Thymus (tissue), 11 donors: Measurements from ENCODE around the gene GATAD2A. TPM values are rescaled to one million over a fixed set of nuclear protein-coding genes. Genes with fewer than 3 reads are reported as not detected.

Experiments used
- DNase-seq, 9 donors: peaks; one replicate each; pipeline ENCODE4 v3.0.0-alpha.2; 2013; ENCODE audit warnings: low spot score in 9 of 9, low read depth in 6 of 9, missing footprints in 1 of 9
- H3K27ac ChIP-seq, 2 donors: one replicate each; pipeline ENCODE4 v1.5.1; 2013; ENCODE audit warnings: control low read depth in 1 of 2, low read depth in 1 of 2, low read length in 1 of 2, mild to moderate bottlenecking in 1 of 2, moderate library complexity in 1 of 2
- H3K27me3 ChIP-seq, 2 donors: one replicate each; pipeline ENCODE4 v1.5.1; 2013; ENCODE audit warnings: low read length in 1 of 2; ENCODE audit not compliant: control insufficient read depth in 2 of 2, insufficient read depth in 1 of 2
- H3K36me3 ChIP-seq, 2 donors: one replicate each; pipeline ENCODE4 v1.5.1; 2013; ENCODE audit warnings: low read length in 1 of 2, mild to moderate bottlenecking in 1 of 2, moderate library complexity in 1 of 2; ENCODE audit not compliant: control insufficient read depth in 2 of 2, insufficient read depth in 2 of 2
- H3K4me1 ChIP-seq, 2 donors: one replicate each; pipeline ENCODE4 v1.5.1; 2013; ENCODE audit warnings: low read length in 2 of 2; ENCODE audit not compliant: control insufficient read depth in 2 of 2, insufficient read depth in 2 of 2
- H3K4me3 ChIP-seq, 2 donors: one replicate each; pipeline ENCODE4 v1.5.1; 2013; ENCODE audit warnings: low read length in 2 of 2, control low read depth in 1 of 2, mild to moderate bottlenecking in 1 of 2
- H3K9me3 ChIP-seq, 2 donors: one replicate each; pipeline ENCODE4 v1.5.1; 2013; ENCODE audit warnings: low read length in 1 of 2, mild to moderate bottlenecking in 1 of 2; ENCODE audit not compliant: control insufficient read depth in 2 of 2, insufficient read depth in 1 of 2
- WGBS: extraction: QIAGEN DNeasy Blood & Tissue Kit; methylation state at CpG from one replicate; pipeline ENCODE4 v1.1.7; 2013; 5-methylcytosine and 5-hydroxymethylcytosine counted together
- polyA plus RNA-seq: library from polyadenylated mRNA; stranded (reverse); fragments of 200-250 nt; gene quantifications from one replicate; pipeline ENCODE4 v1.2.3, GENCODE V29; 2013
- total RNA-seq: library from RNA; stranded (reverse); fragments of 120-200 nt; gene quantifications from one replicate; pipeline ENCODE4 v1.2.4, GENCODE V29; 2013
- donor health status: healthy.

GATAD2A gene
- total and polyA plus RNA-seq, 2 donors: 20.9 to 24.9 TPM

GRCh38 chr19:19514881-19515641 is 109.6 kb downstream of the GATAD2A start, which contains the start of gene TSSK6:
Gene TSSK6, minus strand, starts transcription at chr19:19515548. Its CDS starts 121 bp downstream, at chr19:19515427.
- WGBS: 92% methylated on average over 74 of the region's 74 CpGs
- no peak for DNase-seq
- H3K36me3 ChIP-seq: peaks cover 10 to 13% of the 10 kb centered on the region in 2 donors
- peak within 1 kb of the TSS; percentile 53 to 86 for H3K27ac ChIP-seq
- H3K9me3 ChIP-seq: peaks cover 3 to 17% of the 10 kb centered on the region in 2 donors
- peaks cover 0 to 8% of the 10 kb centered on the region in 2 donors for H3K27me3 ChIP-seq
- H3K4me1 ChIP-seq: peaks cover 14 to 20% of the 10 kb centered on the region in 2 donors
- H3K4me3 ChIP-seq: peak within 1 kb of the TSS; percentile 54 to 75

- H3K4me1 ChIP-seq: peaks cover 16 to 20% of the 10 kb centered on the region in 2 donors
- peaks cover 17 to 19% of the 10 kb centered on the region in 2 donors for H3K36me3 ChIP-seq
- peaks cover 0 to 8% of the 10 kb centered on the region in 2 donors for H3K27me3 ChIP-seq
- peak within 1 kb of the TSS; percentile 54 to 75 for H3K4me3 ChIP-seq
- H3K9me3 ChIP-seq: peaks cover 3 to 17% of the 10 kb centered on the region in 2 donors
- 8% methylated on average over 61 of the region's 61 CpGs for WGBS
- peak within 1 kb of the TSS; percentile 53 to 86 for H3K27ac ChIP-seq
- DNase-seq: peak; percentile 85 to 99 (median 95)
Measured at GRCh38 chr19:19515642-19516519, 110.4 kb downstream of the GATAD2A start, which contains the start of gene NDUFA13. Gene NDUFA13, plus strand, starts transcription at chr19:19516225. Its CDS starts 14 bp downstream, at chr19:19516239.

GRCh38 chr19:19517235-19517619 is 111.8 kb downstream of the GATAD2A start:
- H3K4me3 ChIP-seq: peak overlapping the region in 1 of 2 donors; percentile 75
- no peak overlapping the region for H3K27ac ChIP-seq
- H3K9me3 ChIP-seq: peaks cover 3 to 17% of the 10 kb centered on the region in 2 donors
- peaks cover 17 to 19% of the 10 kb centered on the region in 2 donors for H3K36me3 ChIP-seq
- peaks cover 0 to 8% of the 10 kb centered on the region in 2 donors for H3K27me3 ChIP-seq
- DNase-seq: no peak
- H3K4me1 ChIP-seq: peaks cover 16 to 20% of the 10 kb centered on the region in 2 donors
- 97% methylated on average over 10 of the region's 10 CpGs for WGBS

GRCh38 chr19:19520989-19521388 is 115.5 kb downstream of the GATAD2A start:
- no peak overlapping the region for H3K4me3 ChIP-seq
- peaks cover 30 to 43% of the 10 kb centered on the region in 2 donors for H3K36me3 ChIP-seq
- no peak for DNase-seq
- no peak overlapping the region for H3K27ac ChIP-seq
- H3K27me3 ChIP-seq: no peaks in the 10 kb centered on the region
- WGBS: 90% methylated on average over 6 of the region's 6 CpGs
- peaks cover 10 to 27% of the 10 kb centered on the region in 2 donors for H3K4me1 ChIP-seq
- peaks cover 0 to under 1% of the 10 kb centered on the region in 2 donors for H3K9me3 ChIP-seq

GRCh38 chr19:19523177-19523576 is 117.7 kb downstream of the GATAD2A start:
- Histone ChIP-seq H3K27ac (no peak overlapping the region), H3K9me3 (peaks cover 0 to 3% of the 10 kb centered on the region in 2 donors), H3K27me3 (no peaks in the 10 kb centered on the region), H3K36me3 (peaks cover 40 to 64% of the 10 kb centered on the region in 2 donors), H3K4me1 (peaks cover 2 to 32% of the 10 kb centered on the region in 2 donors), H3K4me3 (no peak overlapping the region)
- 93% methylated on average over 3 of the region's 3 CpGs for WGBS
- DNase-seq: no peak

GRCh38 chr19:19524053-19524452 is 118.6 kb downstream of the GATAD2A start:
- peaks cover 0 to 3% of the 10 kb centered on the region in 2 donors for H3K9me3 ChIP-seq
- no peaks in the 10 kb centered on the region for H3K27me3 ChIP-seq
- H3K4me1 ChIP-seq: peaks cover 2 to 32% of the 10 kb centered on the region in 2 donors
- H3K36me3 ChIP-seq: peaks cover 42 to 70% of the 10 kb centered on the region in 2 donors
- no peak for DNase-seq
- H3K4me3 ChIP-seq: no peak overlapping the region
- 92% methylated on average over 7 of the region's 7 CpGs for whole genome bisulfite sequencing
- H3K27ac ChIP-seq: no peak overlapping the region

- H3K4me1 ChIP-seq: peaks cover 0 to 32% of the 10 kb centered on the region in 2 donors
- H3K27ac ChIP-seq: no peak overlapping the region
- WGBS: 97% methylated on average over 23 of the region's 23 CpGs
- no peak for DNase-seq
- peaks cover 30 to 59% of the 10 kb centered on the region in 2 donors for H3K36me3 ChIP-seq
- no peaks in the 10 kb centered on the region for H3K27me3 ChIP-seq
- H3K9me3 ChIP-seq: peaks cover 0 to 3% of the 10 kb centered on the region in 2 donors
- H3K4me3 ChIP-seq: no peak overlapping the region
Measured at GRCh38 chr19:19525611-19526380, 120.3 kb downstream of the GATAD2A start.

GRCh38 chr19:19526581-19527370 is 121.3 kb downstream of the GATAD2A start:
- Histone ChIP-seq H3K27ac (no peak overlapping the region), H3K4me1 (peaks cover 0 to 32% of the 10 kb centered on the region in 2 donors)

More at GRCh38 chr19:19526581-19527370, 121.3 kb downstream of the GATAD2A start:
- no peak overlapping the region for H3K4me3 ChIP-seq
- H3K27me3 ChIP-seq: no peaks in the 10 kb centered on the region
- peaks cover 0 to 3% of the 10 kb centered on the region in 2 donors for H3K9me3 ChIP-seq
- 72% methylated on average over 28 of the region's 28 CpGs for WGBS
- DNase-seq: no peak
- H3K36me3 ChIP-seq: peaks cover 30 to 59% of the 10 kb centered on the region in 2 donors
